ENCODE data around the gene TMEM123. TPM values are rescaled to one million over a fixed set of nuclear protein-coding genes. Genes with fewer than 3 reads are reported as not detected.

Gene TMEM123
- total RNA-seq, 1 experiment from 2014 or later = 116 TPM

DNA sequence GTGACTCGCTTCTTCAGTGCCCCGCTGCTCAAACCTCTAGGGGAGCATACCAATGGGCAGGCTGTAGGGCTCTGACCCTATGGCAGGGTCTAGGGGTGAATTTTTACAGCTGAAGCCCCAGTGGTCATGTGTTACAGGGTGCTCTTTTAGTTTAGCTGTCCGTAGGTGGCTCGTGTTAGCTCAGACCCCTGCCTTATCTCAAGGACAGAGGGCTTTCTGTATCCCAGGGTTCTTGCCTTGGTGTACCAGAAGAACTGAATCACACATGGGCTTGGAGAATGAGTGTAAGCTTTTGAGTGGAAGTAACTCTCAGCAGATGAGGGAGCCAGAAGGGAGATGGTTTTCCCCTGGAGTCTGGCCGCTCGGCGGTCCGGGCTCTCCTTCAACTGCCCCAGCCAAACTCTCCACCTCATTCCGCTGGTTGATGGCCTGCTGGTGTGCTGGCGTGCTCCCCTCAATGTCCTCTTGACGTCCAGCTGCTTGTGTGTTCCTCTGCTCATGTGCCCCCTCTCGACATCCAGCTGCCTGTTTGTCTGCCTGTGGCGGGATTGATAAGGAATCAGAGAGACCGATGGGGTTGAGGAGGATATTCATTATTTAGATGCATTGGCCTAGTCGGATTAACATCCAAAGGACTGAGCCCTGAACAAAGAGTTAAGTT is 68.0 kb downstream of the TMEM123 start:
- Mint-ChIP-seq H3K4me1 (peaks cover 14% of the 10 kb centered on the region), H3K4me3 (no peak overlapping the region)

DNA sequence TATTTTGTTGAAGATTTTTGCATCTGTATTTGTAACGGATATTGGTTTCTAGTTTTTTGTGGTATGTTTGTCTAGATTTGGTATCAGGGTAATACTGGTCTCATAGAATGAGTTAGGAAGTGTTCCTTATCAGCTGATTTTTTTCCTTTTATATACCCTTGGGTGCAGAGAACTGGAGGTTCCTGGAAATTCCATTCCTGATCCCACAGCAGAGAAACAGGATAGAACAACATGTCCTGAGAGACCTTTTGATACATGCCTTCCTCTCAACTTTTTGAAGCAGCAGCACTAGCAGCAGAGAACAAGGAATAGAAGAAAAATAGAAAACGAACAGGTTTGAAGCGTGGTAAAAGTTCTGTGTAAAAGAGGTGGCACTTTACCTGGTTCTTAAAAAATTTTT is 68.7 kb downstream of the TMEM123 start:
- DNase-seq (ENCODE audit: low spot score) (no peak), ATAC-seq (no peak)
- Mint-ChIP-seq H3K27me3 (ENCODE audit: low read depth) (no peaks in the 10 kb centered on the region), H3K4me3 (no peak overlapping the region), H3K4me1 (peaks cover 14% of the 10 kb centered on the region), H3K9me3 (no peaks in the 10 kb centered on the region), H3K36me3 (peaks cover 19% of the 10 kb centered on the region), H3K27ac (no peak overlapping the region)
- POLR2A ChIA-PET = no interaction called here
- TF ChIP-seq RELA (CRISPR knock-in tag; IDR thresholded peaks at IDR 0.05; ENCODE audit: borderline replicate concordance) = no peak
- TF ChIP-seq CREB1 (CRISPR knock-in tag; IDR thresholded peaks at IDR 0.05) = no peak
- TF ChIP-seq, protein P1, sequence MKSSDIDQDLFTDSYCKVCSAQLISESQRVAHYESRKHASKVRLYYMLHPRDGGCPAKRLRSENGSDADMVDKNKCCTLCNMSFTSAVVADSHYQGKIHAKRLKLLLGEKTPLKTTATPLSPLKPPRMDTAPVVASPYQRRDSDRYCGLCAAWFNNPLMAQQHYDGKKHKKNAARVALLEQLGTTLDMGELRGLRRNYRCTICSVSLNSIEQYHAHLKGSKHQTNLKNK (CRISPR knock-in tag; IDR thresholded peaks at IDR 0.05) = no peak
- TF ChIP-seq EMX1 (CRISPR knock-in tag; IDR thresholded peaks at IDR 0.05) = no peak
- no peak for TF ChIP-seq ZNF138 (CRISPR knock-in tag; conservative IDR thresholded peaks at IDR 0.05)
- TF ChIP-seq, protein P2, sequence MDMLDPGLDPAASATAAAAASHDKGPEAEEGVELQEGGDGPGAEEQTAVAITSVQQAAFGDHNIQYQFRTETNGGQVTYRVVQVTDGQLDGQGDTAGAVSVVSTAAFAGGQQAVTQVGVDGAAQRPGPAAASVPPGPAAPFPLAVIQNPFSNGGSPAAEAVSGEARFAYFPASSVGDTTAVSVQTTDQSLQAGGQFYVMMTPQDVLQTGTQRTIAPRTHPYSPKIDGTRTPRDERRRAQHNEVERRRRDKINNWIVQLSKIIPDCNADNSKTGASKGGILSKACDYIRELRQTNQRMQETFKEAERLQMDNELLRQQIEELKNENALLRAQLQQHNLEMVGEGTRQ (CRISPR knock-in tag; IDR thresholded peaks at IDR 0.05) = no peak
- CTCF ChIA-PET = no interaction called here

More for the DNA sequence above, 68.0 kb downstream of the TMEM123 start:
- no peak overlapping the region for H3K27ac Mint-ChIP-seq
- no peaks in the 10 kb centered on the region for H3K9me3 Mint-ChIP-seq
- TF ChIP-seq EMX1 (CRISPR knock-in tag; IDR thresholded peaks at IDR 0.05) = no peak
- TF ChIP-seq GABPB1 (CRISPR knock-in tag; IDR thresholded peaks at IDR 0.05) = no peak
- TF ChIP-seq ZNF263 (CRISPR knock-in tag; IDR thresholded peaks at IDR 0.05; ENCODE audit: low read depth) = no peak
- no peak for TF ChIP-seq MXD4 (CRISPR knock-in tag; IDR thresholded peaks at IDR 0.05; ENCODE audit: borderline replicate concordance)
- peaks cover 15% of the 10 kb centered on the region for H3K36me3 Mint-ChIP-seq
- POLR2A ChIA-PET = no interaction called here
- DNase-seq (ENCODE audit: low spot score) (no peak), ATAC-seq (peak; percentile 30; the same call in 1 of the 2 replicates)
- CTCF ChIA-PET = no interaction called here
- no peaks in the 10 kb centered on the region for H3K27me3 Mint-ChIP-seq (ENCODE audit: low read depth)

DNA sequence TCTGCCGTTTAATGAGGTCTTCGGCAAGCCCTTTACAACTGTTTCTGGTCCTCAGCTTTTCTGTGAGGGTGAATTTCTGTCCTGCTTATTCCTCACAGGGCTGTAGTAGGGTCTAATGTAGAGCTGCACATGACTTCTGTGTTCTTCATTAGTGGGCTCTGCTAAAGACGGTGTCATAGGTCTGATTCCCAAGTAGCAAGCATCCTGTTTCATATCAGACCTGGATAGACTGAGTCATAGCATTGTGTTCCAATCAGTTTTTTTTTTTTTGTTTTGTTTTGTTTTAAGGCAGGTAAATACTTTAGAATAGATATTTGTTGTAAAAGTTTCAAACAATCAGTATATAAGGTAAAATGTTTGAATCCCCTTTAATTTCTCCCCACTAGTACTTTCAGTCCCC is 70.2 kb downstream of the TMEM123 start:
- CTCF ChIA-PET = interaction anchor here (3.9 kb wide), 1 partner anchor 8 kb away, joined by 16 read pairs; no protein-coding TSS in a partner anchor
- H3K36me3 Mint-ChIP-seq = peaks cover 28% of the 10 kb centered on the region
- no peak overlapping the region for H3K27ac Mint-ChIP-seq
- no peak overlapping the region for H3K4me3 Mint-ChIP-seq
- H3K9me3 Mint-ChIP-seq = no peaks in the 10 kb centered on the region
- POLR2A ChIA-PET = no interaction called here
- H3K4me1 Mint-ChIP-seq = peaks cover 14% of the 10 kb centered on the region
- TF ChIP-seq ARID4B (CRISPR knock-in tag; IDR thresholded peaks at IDR 0.05; ENCODE audit: borderline replicate concordance) (no peak), PRRX2 (CRISPR knock-in tag; IDR thresholded peaks at IDR 0.05) (no peak), EMX1 (CRISPR knock-in tag; IDR thresholded peaks at IDR 0.05) (no peak), ZNF138 (CRISPR knock-in tag; conservative IDR thresholded peaks at IDR 0.05) (no peak), ZNF263 (CRISPR knock-in tag; IDR thresholded peaks at IDR 0.05; ENCODE audit: low read depth) (no peak), OVOL2 (CRISPR knock-in tag; IDR thresholded peaks at IDR 0.05; ENCODE audit: borderline replicate concordance) (no peak)
- TF ChIP-seq, protein P3, sequence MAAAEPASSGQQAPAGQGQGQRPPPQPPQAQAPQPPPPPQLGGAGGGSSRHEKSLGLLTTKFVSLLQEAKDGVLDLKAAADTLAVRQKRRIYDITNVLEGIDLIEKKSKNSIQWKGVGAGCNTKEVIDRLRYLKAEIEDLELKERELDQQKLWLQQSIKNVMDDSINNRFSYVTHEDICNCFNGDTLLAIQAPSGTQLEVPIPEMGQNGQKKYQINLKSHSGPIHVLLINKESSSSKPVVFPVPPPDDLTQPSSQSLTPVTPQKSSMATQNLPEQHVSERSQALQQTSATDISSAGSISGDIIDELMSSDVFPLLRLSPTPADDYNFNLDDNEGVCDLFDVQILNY (CRISPR knock-in tag; IDR thresholded peaks at IDR 0.05) = no peak
- TF ChIP-seq, protein P4, sequence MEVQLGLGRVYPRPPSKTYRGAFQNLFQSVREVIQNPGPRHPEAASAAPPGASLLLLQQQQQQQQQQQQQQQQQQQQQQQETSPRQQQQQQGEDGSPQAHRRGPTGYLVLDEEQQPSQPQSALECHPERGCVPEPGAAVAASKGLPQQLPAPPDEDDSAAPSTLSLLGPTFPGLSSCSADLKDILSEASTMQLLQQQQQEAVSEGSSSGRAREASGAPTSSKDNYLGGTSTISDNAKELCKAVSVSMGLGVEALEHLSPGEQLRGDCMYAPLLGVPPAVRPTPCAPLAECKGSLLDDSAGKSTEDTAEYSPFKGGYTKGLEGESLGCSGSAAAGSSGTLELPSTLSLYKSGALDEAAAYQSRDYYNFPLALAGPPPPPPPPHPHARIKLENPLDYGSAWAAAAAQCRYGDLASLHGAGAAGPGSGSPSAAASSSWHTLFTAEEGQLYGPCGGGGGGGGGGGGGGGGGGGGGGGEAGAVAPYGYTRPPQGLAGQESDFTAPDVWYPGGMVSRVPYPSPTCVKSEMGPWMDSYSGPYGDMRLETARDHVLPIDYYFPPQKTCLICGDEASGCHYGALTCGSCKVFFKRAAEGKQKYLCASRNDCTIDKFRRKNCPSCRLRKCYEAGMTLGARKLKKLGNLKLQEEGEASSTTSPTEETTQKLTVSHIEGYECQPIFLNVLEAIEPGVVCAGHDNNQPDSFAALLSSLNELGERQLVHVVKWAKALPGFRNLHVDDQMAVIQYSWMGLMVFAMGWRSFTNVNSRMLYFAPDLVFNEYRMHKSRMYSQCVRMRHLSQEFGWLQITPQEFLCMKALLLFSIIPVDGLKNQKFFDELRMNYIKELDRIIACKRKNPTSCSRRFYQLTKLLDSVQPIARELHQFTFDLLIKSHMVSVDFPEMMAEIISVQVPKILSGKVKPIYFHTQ (CRISPR knock-in tag; IDR thresholded peaks at IDR 0.05) = no peak
- TF ChIP-seq, protein P5, sequence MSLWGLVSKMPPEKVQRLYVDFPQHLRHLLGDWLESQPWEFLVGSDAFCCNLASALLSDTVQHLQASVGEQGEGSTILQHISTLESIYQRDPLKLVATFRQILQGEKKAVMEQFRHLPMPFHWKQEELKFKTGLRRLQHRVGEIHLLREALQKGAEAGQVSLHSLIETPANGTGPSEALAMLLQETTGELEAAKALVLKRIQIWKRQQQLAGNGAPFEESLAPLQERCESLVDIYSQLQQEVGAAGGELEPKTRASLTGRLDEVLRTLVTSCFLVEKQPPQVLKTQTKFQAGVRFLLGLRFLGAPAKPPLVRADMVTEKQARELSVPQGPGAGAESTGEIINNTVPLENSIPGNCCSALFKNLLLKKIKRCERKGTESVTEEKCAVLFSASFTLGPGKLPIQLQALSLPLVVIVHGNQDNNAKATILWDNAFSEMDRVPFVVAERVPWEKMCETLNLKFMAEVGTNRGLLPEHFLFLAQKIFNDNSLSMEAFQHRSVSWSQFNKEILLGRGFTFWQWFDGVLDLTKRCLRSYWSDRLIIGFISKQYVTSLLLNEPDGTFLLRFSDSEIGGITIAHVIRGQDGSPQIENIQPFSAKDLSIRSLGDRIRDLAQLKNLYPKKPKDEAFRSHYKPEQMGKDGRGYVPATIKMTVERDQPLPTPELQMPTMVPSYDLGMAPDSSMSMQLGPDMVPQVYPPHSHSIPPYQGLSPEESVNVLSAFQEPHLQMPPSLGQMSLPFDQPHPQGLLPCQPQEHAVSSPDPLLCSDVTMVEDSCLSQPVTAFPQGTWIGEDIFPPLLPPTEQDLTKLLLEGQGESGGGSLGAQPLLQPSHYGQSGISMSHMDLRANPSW (CRISPR knock-in tag; conservative IDR thresholded peaks at IDR 0.05; ENCODE audit: low read depth) = no peak
- TF ChIP-seq, protein P6, sequence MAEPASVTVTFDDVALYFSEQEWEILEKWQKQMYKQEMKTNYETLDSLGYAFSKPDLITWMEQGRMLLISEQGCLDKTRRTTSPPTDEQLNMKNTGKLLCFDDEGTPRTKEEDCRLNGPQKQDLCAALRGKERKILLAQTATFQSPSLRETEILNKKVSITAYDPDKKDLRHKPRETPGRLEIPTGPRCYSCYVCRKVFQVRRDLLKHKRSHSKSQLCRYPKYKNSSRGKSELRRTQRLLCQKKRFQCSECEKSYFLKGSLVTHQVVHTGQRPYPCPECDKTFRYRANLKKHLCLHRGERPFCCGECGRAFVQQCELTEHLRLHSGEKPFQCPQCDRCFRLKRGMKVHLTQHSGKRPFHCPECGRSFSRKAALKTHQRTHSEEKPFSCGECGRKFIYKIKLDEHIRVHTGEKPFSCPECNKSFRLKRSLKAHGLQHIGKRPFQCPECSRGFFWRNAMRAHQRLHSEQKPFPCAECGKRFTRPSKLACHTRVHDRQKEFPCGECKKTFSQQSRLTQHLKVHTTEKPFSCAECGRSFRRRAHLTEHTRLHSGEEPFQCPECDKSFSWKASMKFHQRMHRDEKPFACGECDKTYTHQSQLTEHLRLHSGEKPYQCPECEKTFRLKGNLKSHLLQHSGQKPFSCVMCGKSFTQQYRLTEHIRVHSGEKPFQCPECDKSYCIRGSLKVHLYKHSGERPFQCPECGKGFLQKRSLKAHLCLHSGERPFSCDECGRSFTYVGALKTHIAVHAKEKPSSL (CRISPR knock-in tag; conservative IDR thresholded peaks at IDR 0.05) = no peak
- DNase-seq (ENCODE audit: low spot score) (no peak), ATAC-seq (no peak)
- no peaks in the 10 kb centered on the region for H3K27me3 Mint-ChIP-seq (ENCODE audit: low read depth)
